Kasumi-1 (cell line): Measurements from ENCODE around the gene TMPRSS15.

Experiments used
- DNase-seq, 2 experiments: peaks; one replicate each; lab custom pipeline; 2025; lab: John Stamatoyannopoulos, UW

The TMPRSS15 gene

GRCh38 chr21:18349468-18349867 is 54.1 kb downstream of the TMPRSS15 start:
- no peak for DNase-seq

- no peak for DNase-seq
Observed at GRCh38 chr21:18340387-18340942, 63.1 kb downstream of the TMPRSS15 start.

GRCh38 chr21:18335651-18336236 is 67.8 kb downstream of the TMPRSS15 start:
- no peak for DNase-seq

GRCh38 chr21:18334066-18334465 is 69.5 kb downstream of the TMPRSS15 start:
- DNase-seq: no peak

GRCh38 chr21:18318156-18318555 is 85.4 kb downstream of the TMPRSS15 start:
- DNase-seq: no peak

- DNase-seq: no peak
Observed at GRCh38 chr21:18298228-18298627, 105.4 kb downstream of the TMPRSS15 start.

GRCh38 chr21:18294100-18294499 is 109.5 kb downstream of the TMPRSS15 start:
- no peak for DNase-seq

- DNase-seq: no peak
Observed at GRCh38 chr21:18289876-18290275, 113.7 kb downstream of the TMPRSS15 start.

- no peak for DNase-seq
Observed at GRCh38 chr21:18285379-18285778, 118.2 kb downstream of the TMPRSS15 start.

GRCh38 chr21:18275781-18276180 is 127.8 kb downstream of the TMPRSS15 start:
- DNase-seq: no peak

GRCh38 chr21:18274370-18274769 is 129.2 kb downstream of the TMPRSS15 start:
- DNase-seq: no peak

GRCh38 chr21:18273400-18273799 is 130.2 kb downstream of the TMPRSS15 start:
- DNase-seq: no peak

- no peak for DNase-seq
Observed at GRCh38 chr21:18269856-18270255, 133.7 kb downstream of the TMPRSS15 start.

GRCh38 chr21:18268906-18269305 is 134.7 kb downstream of the TMPRSS15 start:
- DNase-seq: no peak

GRCh38 chr21:18267496-18267895 is 136.1 kb downstream of the TMPRSS15 start:
- DNase-seq: no peak

- no peak for DNase-seq
Observed at GRCh38 chr21:18265944-18266343, 137.6 kb downstream of the TMPRSS15 start.

GRCh38 chr21:18253799-18254198 is 149.8 kb downstream of the TMPRSS15 start:
- no peak for DNase-seq

GRCh38 chr21:18253221-18253620 is 150.4 kb downstream of the TMPRSS15 start:
- no peak for DNase-seq

GRCh38 chr21:18252680-18253079 is 150.9 kb downstream of the TMPRSS15 start:
- no peak for DNase-seq

GRCh38 chr21:18252256-18252655 is 151.3 kb downstream of the TMPRSS15 start:
- no peak for DNase-seq

- no peak for DNase-seq
Observed at GRCh38 chr21:18251065-18251464, 152.5 kb downstream of the TMPRSS15 start.

- DNase-seq: no peak
Observed at GRCh38 chr21:18249672-18250071, 153.9 kb downstream of the TMPRSS15 start.

GRCh38 chr21:18248171-18248570 is 155.4 kb downstream of the TMPRSS15 start:
- DNase-seq: no peak

GRCh38 chr21:18245464-18245967 is 158.1 kb downstream of the TMPRSS15 start:
- no peak for DNase-seq
